ENCODE data around the gene KCTD16.

KCTD16 gene

GRCh38 chr5:144438237-144438636 is 267.6 kb downstream of the KCTD16 start:
- DNase-seq (ENCODE audit: insufficient read length, low spot score): no peak
- no peak for FAIRE-seq

- FAIRE-seq: no peak
Measured at GRCh38 chr5:144448457-144448856, 277.8 kb downstream of the KCTD16 start.

DNA sequence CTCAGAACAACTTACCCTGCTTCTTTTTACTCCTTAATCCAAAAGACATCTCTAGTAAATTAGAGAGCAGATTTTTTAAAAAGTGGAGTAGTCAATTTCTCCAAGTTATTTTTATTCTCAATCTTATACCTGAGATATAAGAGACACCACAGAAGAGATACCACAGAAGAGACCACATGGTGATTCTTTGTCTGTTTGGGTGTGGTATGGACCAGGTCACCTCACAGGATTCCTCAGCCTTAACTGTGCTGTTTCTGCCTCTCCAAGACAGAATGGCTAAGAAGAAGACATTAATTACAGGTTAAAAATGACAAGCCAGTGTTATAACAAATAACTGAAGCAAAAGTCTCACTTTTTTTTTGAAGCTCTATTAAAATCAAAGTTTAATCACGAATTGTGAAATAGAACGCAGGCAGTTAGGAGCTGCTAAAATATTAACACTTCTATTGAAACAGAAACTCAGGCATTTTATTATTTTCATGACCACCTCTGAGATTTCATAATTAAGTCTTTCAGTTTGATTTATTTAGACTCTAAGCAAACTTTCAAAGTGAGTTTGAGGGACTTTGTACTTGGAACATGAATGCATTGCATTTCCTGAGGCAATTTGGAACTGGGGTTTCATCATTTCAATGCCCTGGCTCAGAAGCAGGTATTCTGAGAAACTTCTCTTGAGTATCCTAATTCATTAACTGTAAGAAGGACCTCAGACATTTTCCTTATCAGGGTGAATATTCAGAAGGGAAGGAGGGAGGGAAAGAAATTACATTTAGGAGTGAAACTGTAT is 280.7 kb downstream of the KCTD16 start:
- no peak for DNase-seq (ENCODE audit: insufficient read length, low spot score)
- no peak for FAIRE-seq

More at GRCh38 chr5:144448457-144448856, 277.8 kb downstream of the KCTD16 start:
- DNase-seq (ENCODE audit: insufficient read length, low spot score): no peak

- FAIRE-seq (no peak), DNase-seq (ENCODE audit: insufficient read length, low spot score) (no peak)
Measured at GRCh38 chr5:144453753-144454152, 283.1 kb downstream of the KCTD16 start.

GRCh38 chr5:144457160-144457559 is 286.5 kb downstream of the KCTD16 start:
- FAIRE-seq (no peak), DNase-seq (ENCODE audit: insufficient read length, low spot score) (no peak)

DNA sequence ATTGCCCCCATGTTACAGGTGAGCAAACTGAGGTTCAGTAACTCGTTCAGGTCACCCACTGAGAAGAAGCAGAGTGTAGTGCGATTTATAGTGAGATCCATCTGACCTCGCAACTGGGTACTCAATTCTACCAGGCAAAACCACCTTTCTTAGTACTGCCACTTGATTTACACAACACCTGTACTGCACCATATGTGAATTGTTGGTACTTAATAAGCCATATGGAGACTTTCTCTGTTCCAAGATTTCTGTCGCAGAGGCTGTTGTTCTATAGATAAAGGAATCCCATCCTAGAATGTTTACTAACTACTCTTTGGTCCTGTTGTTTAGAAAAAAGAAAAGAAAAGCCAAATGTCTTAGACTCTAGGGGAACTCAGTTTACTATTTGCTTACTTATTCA is 287.5 kb downstream of the KCTD16 start:
- FAIRE-seq (no peak), DNase-seq (ENCODE audit: insufficient read length, low spot score) (no peak)

DNA sequence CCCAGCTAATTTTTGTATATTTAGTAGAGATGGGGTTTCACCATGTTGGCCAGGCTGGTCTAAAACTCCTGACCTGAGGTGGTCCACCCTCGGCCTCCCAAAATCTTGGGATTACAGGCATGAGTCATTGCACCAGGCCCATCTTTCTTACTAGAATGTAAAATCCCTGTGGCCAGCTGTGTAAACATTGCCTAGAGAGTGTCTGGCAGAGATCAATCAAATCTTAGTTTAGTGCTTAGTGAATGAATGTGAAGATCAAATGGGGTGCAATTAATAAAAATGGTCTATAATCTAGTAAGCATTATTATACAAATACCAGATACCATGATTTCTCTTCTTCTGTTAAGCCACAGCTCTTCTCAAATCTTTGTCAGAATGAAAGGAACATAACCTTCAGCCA is 289.9 kb downstream of the KCTD16 start:
- FAIRE-seq (no peak), DNase-seq (ENCODE audit: insufficient read length, low spot score) (no peak)

DNA sequence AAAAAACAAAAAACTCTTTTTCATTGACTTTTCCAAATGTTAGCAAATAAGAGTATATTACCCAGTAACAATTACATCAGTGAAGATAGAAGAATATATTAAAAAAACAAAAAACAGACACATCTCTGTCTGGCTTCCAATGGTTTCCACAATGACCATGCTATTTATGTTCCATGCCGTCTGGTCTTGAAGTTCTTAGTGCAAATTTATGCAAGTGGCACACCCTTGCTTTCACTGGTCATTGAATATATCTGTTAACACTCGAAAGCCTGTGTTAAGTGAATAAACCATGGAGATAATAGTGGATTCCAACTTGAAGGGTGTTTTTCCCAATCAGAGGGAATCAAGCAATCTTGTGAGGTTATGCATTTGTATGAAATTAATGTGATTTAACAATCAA is 291.9 kb downstream of the KCTD16 start:
- DNase-seq (ENCODE audit: insufficient read length, low spot score) (no peak), FAIRE-seq (no peak)

- FAIRE-seq: no peak
- no peak for DNase-seq (ENCODE audit: insufficient read length, low spot score)
Measured at GRCh38 chr5:144463481-144464223, 293.0 kb downstream of the KCTD16 start.

GRCh38 chr5:144464306-144464705 is 293.6 kb downstream of the KCTD16 start:
- DNase-seq (ENCODE audit: insufficient read length, low spot score) (no peak), FAIRE-seq (no peak)

- FAIRE-seq: no peak
- no peak for DNase-seq (ENCODE audit: insufficient read length, low spot score)
Measured at GRCh38 chr5:144465441-144465840, 294.8 kb downstream of the KCTD16 start.

- DNase-seq (ENCODE audit: insufficient read length, low spot score): peak; percentile 38
Measured at GRCh38 chr5:144467792-144468191, 297.1 kb downstream of the KCTD16 start.

GRCh38 chr5:144468571-144468970 is 297.9 kb downstream of the KCTD16 start:
- FAIRE-seq (no peak), DNase-seq (ENCODE audit: insufficient read length, low spot score) (no peak)

More at GRCh38 chr5:144467792-144468191, 297.1 kb downstream of the KCTD16 start:
- peak; percentile 40 for FAIRE-seq

DNA sequence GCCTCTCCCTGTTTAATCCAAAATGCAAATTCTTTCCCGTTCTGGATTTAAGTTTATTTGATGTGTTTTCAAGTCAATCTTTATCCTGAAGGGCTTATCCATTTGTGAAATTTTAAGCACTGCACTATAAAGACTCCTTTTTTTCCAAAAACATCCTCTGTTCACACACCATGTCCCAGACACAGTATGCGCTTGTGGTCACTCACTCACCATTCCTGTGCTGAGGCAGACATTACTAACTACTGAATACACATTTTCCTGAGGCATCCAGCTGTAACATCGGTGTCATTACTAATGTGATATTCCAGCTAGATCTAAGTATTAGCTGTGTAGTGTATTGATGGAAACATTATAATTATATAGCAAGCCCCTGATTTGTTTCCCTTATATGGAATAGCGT is 298.4 kb downstream of the KCTD16 start:
- DNase-seq (ENCODE audit: insufficient read length, low spot score) (no peak), FAIRE-seq (no peak)

- FAIRE-seq: no peak
- DNase-seq (ENCODE audit: insufficient read length, low spot score): no peak
Measured at GRCh38 chr5:144472221-144472620, 301.5 kb downstream of the KCTD16 start.

- no peak for FAIRE-seq
- no peak for DNase-seq (ENCODE audit: insufficient read length, low spot score)
Measured at GRCh38 chr5:144473650-144474049, 303.0 kb downstream of the KCTD16 start.

DNA sequence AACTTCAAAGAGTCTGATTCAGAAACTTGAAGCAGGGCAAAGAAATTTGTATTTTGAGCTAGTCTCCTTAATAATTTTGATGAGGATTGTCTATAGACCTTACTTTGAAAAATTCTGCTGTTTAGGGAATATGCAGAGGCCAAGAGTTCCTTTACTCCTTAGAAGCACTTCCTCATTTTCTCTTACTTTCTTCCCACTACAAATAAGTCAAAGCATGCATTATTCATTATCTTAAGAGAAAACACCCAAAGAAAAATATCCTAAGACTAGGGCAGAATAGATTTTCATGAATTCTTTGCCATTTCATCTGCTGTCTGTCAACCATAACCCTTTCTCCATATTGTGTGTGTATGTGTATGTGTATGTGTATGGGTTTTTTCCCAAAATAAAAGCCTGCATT is 307.9 kb downstream of the KCTD16 start:
- no peak for DNase-seq (ENCODE audit: insufficient read length, low spot score)
- FAIRE-seq: no peak

DNA sequence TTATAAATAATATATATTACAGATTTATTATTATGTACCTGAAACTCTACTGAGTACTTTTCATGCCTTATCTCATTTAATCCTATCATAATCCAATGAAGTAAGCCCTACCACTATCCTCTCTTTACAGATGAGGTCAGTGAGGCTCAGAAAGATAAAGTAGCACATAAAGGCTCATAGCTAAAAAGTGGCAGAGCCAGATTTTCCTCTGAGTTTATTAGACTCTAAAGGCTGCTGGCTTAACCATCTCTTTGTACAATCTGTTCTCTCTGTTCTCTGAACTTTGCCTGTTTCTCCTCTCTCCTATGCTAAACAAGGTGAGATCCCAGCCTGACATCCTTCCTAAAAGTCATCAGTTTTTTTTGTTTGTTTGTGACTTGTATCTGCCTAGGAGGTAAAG is 311.2 kb downstream of the KCTD16 start:
- FAIRE-seq (no peak), DNase-seq (ENCODE audit: insufficient read length, low spot score) (no peak)

GRCh38 chr5:144484124-144484897 is 313.6 kb downstream of the KCTD16 start:
- DNase-seq (ENCODE audit: insufficient read length, low spot score): peak; percentile 28
- FAIRE-seq: no peak

DNA sequence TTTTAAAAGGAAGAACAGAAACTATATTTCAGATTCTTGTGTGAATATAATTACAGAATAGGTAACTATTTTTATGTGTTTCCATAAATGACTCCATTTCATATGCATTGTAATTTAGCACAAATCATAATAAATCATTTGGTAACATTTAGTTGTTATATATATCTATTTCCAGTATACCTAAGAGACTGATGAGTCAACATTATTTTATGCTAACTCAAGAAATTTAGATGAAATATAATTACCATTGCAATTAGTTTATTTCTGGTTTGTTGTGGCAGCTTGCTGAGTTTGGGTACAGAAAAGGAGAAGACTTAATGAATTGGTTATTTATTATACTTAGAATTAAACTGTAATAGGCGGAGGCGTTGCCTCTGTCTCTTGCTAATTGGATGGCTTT is 314.9 kb downstream of the KCTD16 start:
- FAIRE-seq: no peak
- DNase-seq (ENCODE audit: insufficient read length, low spot score): no peak

DNA sequence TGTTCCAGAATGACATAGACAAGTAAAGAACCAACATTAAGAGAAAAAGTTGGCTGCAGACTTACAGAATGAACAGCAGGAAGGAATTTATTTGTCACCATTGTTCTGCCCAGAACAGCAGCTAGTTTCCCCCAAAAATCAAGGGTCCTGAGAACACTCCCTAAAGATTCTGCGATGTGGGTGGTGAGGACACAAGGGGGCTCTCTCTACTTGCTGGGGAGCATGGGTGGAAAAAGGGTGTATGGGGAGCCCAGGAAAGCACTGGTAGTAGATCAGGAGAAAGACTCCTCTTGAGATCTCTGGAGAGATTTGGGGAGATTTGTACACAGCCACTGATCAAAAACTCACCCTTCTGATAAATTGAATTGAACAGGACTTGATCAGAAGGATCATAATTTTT is 316.5 kb downstream of the KCTD16 start:
- no peak for DNase-seq (ENCODE audit: insufficient read length, low spot score)
- FAIRE-seq: no peak
